Left forelimb (tissue), 1 donor: ENCODE data around the gene AOC3.
"Not testable (repeated sequence)": the region's sequence is repeated elsewhere in the genome, so short reads cannot be mapped to it uniquely, and the experiment has no call there.

ENCODE experiments used
- DNase-seq: peaks from one replicate; pipeline ENCODE4 v3.0.0-alpha.2; 2018; ENCODE audit warnings: low spot score

The AOC3 gene

GRCh38 chr17:42894283-42895184 is 43.5 kb downstream of the AOC3 start:
- no peak for DNase-seq

- no peak for DNase-seq
These were observed 44.2 kb downstream of the AOC3 start for GRCh38 chr17:42895185-42895555.

GRCh38 chr17:42898147-42898811 is 47.3 kb downstream of the AOC3 start:
- no peak for DNase-seq

GRCh38 chr17:42899981-42900380 is 49.0 kb downstream of the AOC3 start:
- not testable (repeated sequence) for DNase-seq

GRCh38 chr17:42900460-42901331 is 49.7 kb downstream of the AOC3 start, which contains the start of gene G6PC1:
G6PC1 (plus strand) TSS chr17:42900799; CDS start chr17:42900877, 78 bp downstream.
- DNase-seq, result no peak

- DNase-seq, result no peak
These were observed 50.7 kb downstream of the AOC3 start for GRCh38 chr17:42901535-42902229.

GRCh38 chr17:42904110-42904469 is 53.1 kb downstream of the AOC3 start:
- no peak for DNase-seq

GRCh38 chr17:42906772-42907446 is 55.9 kb downstream of the AOC3 start:
- no peak for DNase-seq
